Chondrocyte (in vitro differentiated cells): Measurements from ENCODE around the gene EWSR1. TPM values are rescaled to one million over a fixed set of nuclear protein-coding genes. Genes with fewer than 3 reads are reported as not detected.

Source experiments
- DNase-seq: peaks from one replicate; pipeline ENCODE4 v3.0.0; 2021; ENCODE audit warnings: mixed read lengths, low spot score
- H3K27ac Mint-ChIP-seq: one replicate; pipeline ENCODE4 v1.8.0; 2021; ENCODE audit warnings: mild to moderate bottlenecking, moderate library complexity, mixed read lengths; ENCODE audit not compliant: unreplicated experiment
- H3K27me3 Mint-ChIP-seq: 2 replicates; pipeline ENCODE4 v1.8.0; 2021; ENCODE audit warnings: low read depth, mixed read lengths
- H3K36me3 Mint-ChIP-seq: 2 replicates; pipeline ENCODE4 v1.8.0; 2021; ENCODE audit warnings: low read depth, mixed read lengths
- H3K4me1 Mint-ChIP-seq: 2 replicates; pipeline ENCODE4 v1.8.0; 2021; ENCODE audit warnings: low read depth, mild to moderate bottlenecking, mixed read lengths
- H3K4me3 Mint-ChIP-seq: one replicate; pipeline ENCODE4 v1.8.0; 2021; ENCODE audit warnings: mild to moderate bottlenecking, moderate library complexity, mixed read lengths; ENCODE audit not compliant: unreplicated experiment
- H3K9me3 Mint-ChIP-seq: 2 replicates; pipeline ENCODE4 v1.8.0; 2021; ENCODE audit warnings: low read depth, mixed read lengths
- CTCF ChIP-seq: fragments of 200-600 bp; sonication (generic); IDR thresholded peaks from 2 replicates; pipeline ENCODE4 v1.5.0; 2021; ENCODE audit warnings: antibody characterized with exemption, mild to moderate bottlenecking, moderate library complexity
- total RNA-seq: library from RNA; stranded (reverse); gene quantifications from 3 replicates; pipeline ENCODE4 v1.2.1, GENCODE V29; 2021

EWSR1 gene
- total RNA-seq, 1 donor from 2014 or later, result 139 TPM

GRCh38 chr22:29277927-29278326 lies 9.9 kb downstream of the EWSR1 start:
- no peak for DNase-seq
- Mint-ChIP-seq H3K4me3 (no peak overlapping the region), H3K27me3 (no peaks in the 10 kb centered on the region), H3K27ac (no peak overlapping the region), H3K4me1 (peaks cover 36% of the 10 kb centered on the region), H3K9me3 (no peaks in the 10 kb centered on the region), H3K36me3 (peaks cover 46% of the 10 kb centered on the region)
- no peak for TF ChIP-seq CTCF

GRCh38 chr22:29284196-29284595 lies 16.1 kb downstream of the EWSR1 start:
- Mint-ChIP-seq H3K27me3 (no peaks in the 10 kb centered on the region), H3K36me3 (peaks cover 42% of the 10 kb centered on the region), H3K9me3 (no peaks in the 10 kb centered on the region), H3K4me3 (no peak overlapping the region), H3K4me1 (no peaks in the 10 kb centered on the region), H3K27ac (no peak overlapping the region)
- DNase-seq, result no peak
- TF ChIP-seq CTCF, result no peak

GRCh38 chr22:29288837-29289236 lies 20.8 kb downstream of the EWSR1 start:
- H3K36me3 Mint-ChIP-seq, result peaks cover 48% of the 10 kb centered on the region
- H3K4me3 Mint-ChIP-seq, result no peak overlapping the region
- no peaks in the 10 kb centered on the region for H3K27me3 Mint-ChIP-seq
- H3K27ac Mint-ChIP-seq, result no peak overlapping the region
- TF ChIP-seq CTCF, result no peak
- DNase-seq, result no peak
- no peaks in the 10 kb centered on the region for H3K9me3 Mint-ChIP-seq
- H3K4me1 Mint-ChIP-seq, result no peaks in the 10 kb centered on the region

GRCh38 chr22:29290061-29290460 lies 22.0 kb downstream of the EWSR1 start:
- Mint-ChIP-seq H3K4me3 (no peak overlapping the region), H3K4me1 (no peaks in the 10 kb centered on the region), H3K27me3 (no peaks in the 10 kb centered on the region), H3K9me3 (no peaks in the 10 kb centered on the region), H3K27ac (no peak overlapping the region), H3K36me3 (peaks cover 44% of the 10 kb centered on the region)
- no peak for DNase-seq
- no peak for TF ChIP-seq CTCF

- no peak for DNase-seq
- TF ChIP-seq CTCF, result no peak
- H3K4me3 Mint-ChIP-seq, result no peak overlapping the region
- H3K9me3 Mint-ChIP-seq, result no peaks in the 10 kb centered on the region
- H3K27ac Mint-ChIP-seq, result no peak overlapping the region
- no peaks in the 10 kb centered on the region for H3K27me3 Mint-ChIP-seq
- H3K36me3 Mint-ChIP-seq, result peaks cover 47% of the 10 kb centered on the region
- H3K4me1 Mint-ChIP-seq, result no peaks in the 10 kb centered on the region
Measured at GRCh38 chr22:29291215-29291614, 23.1 kb downstream of the EWSR1 start.
